ENCODE data around the gene NUDC. TPM values are rescaled to one million over a fixed set of nuclear protein-coding genes. Genes with fewer than 3 reads are reported as not detected.

NUDC gene
- total RNA-seq, 2 experiments from 2014 or later = 43.0 to 44.6 TPM

Other genes with a start within 250 kb of the NUDC start
- 100 to 1,000 TPM; 102 to 103 TPM for gene ARID1A, start 225.7 kb upstream of the NUDC start, total RNA-seq
- gene PIGV, start 133.8 kb upstream of the NUDC start, total RNA-seq = 1 to 10 TPM; 3.8 to 4.7 TPM
- gene ZDHHC18, start 95.1 kb upstream of the NUDC start, total RNA-seq = 10 to 100 TPM; 46.2 to 48.0 TPM
- gene SFN, start 58.6 kb upstream of the NUDC start, total RNA-seq = 1 to 10 TPM; 1.2 to 2.0 TPM
- 10 to 100 TPM; 42.0 to 44.4 TPM for gene GPN2, start 31.5 kb upstream of the NUDC start, total RNA-seq
- gene GPATCH3, start 21.3 kb upstream of the NUDC start, total RNA-seq = 10 to 100 TPM; 30.2 to 32.4 TPM
- not detected for gene NR0B2, start 7.8 kb upstream of the NUDC start, total RNA-seq
- gene KDF1, start 38.7 kb downstream of the NUDC start, total RNA-seq = 1 to 10 TPM in 1 of 2 experiments, under 1 TPM in 1; 0.95 to 1.2 TPM
- under 1 TPM; 0.19 to 0.20 TPM for gene TRNP1, start 71.9 kb downstream of the NUDC start, total RNA-seq
- not detected for gene TENT5B, start 91.1 kb downstream of the NUDC start, total RNA-seq
- gene SLC9A1, start 233.4 kb downstream of the NUDC start, total RNA-seq = 10 to 100 TPM; 14.2 to 19.0 TPM